ENCODE results near the gene SIRT2. TPM values are rescaled to one million over a fixed set of nuclear protein-coding genes. Genes with fewer than 3 reads are reported as not detected.

SIRT2 gene
- total and polyA plus RNA-seq, 2 of the 13 experiments (the other 11 are each of a cell fraction or from before 2014, with no cell fraction given): 22.3 to 26.1 TPM

DNA sequence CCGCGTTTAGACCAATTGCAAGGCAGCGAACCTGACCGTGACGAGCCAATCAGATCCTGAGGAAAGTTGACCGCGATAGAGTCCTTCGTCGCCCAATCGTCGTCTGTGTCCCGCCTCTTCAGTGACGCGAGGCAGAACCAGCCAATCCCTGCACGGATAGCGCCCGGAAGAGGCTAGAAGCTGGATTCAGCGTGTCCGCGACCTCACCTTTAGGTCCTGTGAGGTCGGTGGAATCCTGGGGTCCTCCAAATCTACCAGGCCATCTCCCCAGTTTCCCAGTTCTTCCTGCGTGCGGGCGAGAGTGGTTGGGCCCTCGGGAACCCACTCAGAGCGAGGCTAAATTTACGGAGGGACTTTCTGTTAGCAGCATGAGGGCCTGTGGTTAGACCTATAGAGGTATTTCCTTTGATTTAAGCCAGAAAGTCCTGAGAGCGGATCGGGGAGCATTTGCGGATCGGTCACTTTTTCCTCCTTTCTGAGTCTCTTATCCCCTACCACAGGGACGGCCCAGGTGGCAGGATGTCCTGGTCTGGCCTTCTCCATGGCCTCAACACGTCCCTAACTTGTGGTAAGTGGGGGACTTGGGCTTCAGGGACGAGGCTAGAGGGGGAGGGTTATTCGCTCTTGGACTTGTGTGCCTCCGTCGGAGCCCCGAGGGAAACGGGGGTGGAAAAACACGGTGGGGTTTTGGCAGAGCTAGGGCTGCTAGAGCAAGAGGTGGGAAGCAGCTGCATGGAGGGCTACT, 31.5 kb upstream of the SIRT2 start, which contains the start of gene MRPS12 (continued):
- TF ChIP-seq, protein P1, sequence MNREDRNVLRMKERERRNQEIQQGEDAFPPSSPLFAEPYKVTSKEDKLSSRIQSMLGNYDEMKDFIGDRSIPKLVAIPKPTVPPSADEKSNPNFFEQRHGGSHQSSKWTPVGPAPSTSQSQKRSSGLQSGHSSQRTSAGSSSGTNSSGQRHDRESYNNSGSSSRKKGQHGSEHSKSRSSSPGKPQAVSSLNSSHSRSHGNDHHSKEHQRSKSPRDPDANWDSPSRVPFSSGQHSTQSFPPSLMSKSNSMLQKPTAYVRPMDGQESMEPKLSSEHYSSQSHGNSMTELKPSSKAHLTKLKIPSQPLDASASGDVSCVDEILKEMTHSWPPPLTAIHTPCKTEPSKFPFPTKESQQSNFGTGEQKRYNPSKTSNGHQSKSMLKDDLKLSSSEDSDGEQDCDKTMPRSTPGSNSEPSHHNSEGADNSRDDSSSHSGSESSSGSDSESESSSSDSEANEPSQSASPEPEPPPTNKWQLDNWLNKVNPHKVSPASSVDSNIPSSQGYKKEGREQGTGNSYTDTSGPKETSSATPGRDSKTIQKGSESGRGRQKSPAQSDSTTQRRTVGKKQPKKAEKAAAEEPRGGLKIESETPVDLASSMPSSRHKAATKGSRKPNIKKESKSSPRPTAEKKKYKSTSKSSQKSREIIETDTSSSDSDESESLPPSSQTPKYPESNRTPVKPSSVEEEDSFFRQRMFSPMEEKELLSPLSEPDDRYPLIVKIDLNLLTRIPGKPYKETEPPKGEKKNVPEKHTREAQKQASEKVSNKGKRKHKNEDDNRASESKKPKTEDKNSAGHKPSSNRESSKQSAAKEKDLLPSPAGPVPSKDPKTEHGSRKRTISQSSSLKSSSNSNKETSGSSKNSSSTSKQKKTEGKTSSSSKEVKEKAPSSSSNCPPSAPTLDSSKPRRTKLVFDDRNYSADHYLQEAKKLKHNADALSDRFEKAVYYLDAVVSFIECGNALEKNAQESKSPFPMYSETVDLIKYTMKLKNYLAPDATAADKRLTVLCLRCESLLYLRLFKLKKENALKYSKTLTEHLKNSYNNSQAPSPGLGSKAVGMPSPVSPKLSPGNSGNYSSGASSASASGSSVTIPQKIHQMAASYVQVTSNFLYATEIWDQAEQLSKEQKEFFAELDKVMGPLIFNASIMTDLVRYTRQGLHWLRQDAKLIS (CRISPR knock-in tag; IDR thresholded peaks at IDR 0.05): peak; percentile 52; the same call in 1 of the 2 replicates
- TF ChIP-seq ZNF10 (CRISPR knock-in tag; IDR thresholded peaks at IDR 0.05; ENCODE audit: borderline replicate concordance, low read depth): no peak
- TF ChIP-seq FOSL2 (CRISPR knock-in tag; IDR thresholded peaks at IDR 0.05): no peak
- TF ChIP-seq STAT5B (CRISPR knock-in tag; IDR thresholded peaks at IDR 0.05): 0 out of 2 replicates have a peak, but pooled peaks have one; percentile 25
- TF ChIP-seq IKZF4 (CRISPR knock-in tag; IDR thresholded peaks at IDR 0.05; ENCODE audit: borderline replicate concordance, low read depth, not compliant biosample characterization): peak; percentile 13
- no peak for TF ChIP-seq SMARCE1 (IDR thresholded peaks at IDR 0.05; ENCODE audit: borderline replicate concordance)
- no peak for TF ChIP-seq ZNF678 (CRISPR knock-in tag; IDR thresholded peaks at IDR 0.05)
- TF ChIP-seq THAP11 (CRISPR knock-in tag; IDR thresholded peaks at IDR 0.05): peak; percentile 80
- TF ChIP-seq, protein P2, sequence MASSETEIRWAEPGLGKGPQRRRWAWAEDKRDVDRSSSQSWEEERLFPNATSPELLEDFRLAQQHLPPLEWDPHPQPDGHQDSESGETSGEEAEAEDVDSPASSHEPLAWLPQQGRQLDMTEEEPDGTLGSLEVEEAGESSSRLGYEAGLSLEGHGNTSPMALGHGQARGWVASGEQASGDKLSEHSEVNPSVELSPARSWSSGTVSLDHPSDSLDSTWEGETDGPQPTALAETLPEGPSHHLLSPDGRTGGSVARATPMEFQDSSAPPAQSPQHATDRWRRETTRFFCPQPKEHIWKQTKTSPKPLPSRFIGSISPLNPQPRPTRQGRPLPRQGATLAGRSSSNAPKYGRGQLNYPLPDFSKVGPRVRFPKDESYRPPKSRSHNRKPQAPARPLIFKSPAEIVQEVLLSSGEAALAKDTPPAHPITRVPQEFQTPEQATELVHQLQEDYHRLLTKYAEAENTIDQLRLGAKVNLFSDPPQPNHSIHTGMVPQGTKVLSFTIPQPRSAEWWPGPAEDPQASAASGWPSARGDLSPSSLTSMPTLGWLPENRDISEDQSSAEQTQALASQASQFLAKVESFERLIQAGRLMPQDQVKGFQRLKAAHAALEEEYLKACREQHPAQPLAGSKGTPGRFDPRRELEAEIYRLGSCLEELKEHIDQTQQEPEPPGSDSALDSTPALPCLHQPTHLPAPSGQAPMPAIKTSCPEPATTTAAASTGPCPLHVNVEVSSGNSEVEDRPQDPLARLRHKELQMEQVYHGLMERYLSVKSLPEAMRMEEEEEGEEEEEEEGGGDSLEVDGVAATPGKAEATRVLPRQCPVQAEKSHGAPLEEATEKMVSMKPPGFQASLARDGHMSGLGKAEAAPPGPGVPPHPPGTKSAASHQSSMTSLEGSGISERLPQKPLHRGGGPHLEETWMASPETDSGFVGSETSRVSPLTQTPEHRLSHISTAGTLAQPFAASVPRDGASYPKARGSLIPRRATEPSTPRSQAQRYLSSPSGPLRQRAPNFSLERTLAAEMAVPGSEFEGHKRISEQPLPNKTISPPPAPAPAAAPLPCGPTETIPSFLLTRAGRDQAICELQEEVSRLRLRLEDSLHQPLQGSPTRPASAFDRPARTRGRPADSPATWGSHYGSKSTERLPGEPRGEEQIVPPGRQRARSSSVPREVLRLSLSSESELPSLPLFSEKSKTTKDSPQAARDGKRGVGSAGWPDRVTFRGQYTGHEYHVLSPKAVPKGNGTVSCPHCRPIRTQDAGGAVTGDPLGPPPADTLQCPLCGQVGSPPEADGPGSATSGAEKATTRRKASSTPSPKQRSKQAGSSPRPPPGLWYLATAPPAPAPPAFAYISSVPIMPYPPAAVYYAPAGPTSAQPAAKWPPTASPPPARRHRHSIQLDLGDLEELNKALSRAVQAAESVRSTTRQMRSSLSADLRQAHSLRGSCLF (CRISPR knock-in tag; IDR thresholded peaks at IDR 0.05; ENCODE audit: borderline replicate concordance): no peak
- TF ChIP-seq ZNF558 (CRISPR knock-in tag; IDR thresholded peaks at IDR 0.05; ENCODE audit: borderline replicate concordance): no peak
- TF ChIP-seq ZNF143 (CRISPR knock-in tag; IDR thresholded peaks at IDR 0.05): 0 out of 2 replicates have a peak, but pooled peaks have one; percentile 4
- TF ChIP-seq PCBP2 (optimal IDR thresholded peaks at IDR 0.05; ENCODE audit: low read depth, low read length, poor library complexity, severe bottlenecking): no peak
- 0 out of 2 replicates have a peak, but pooled peaks have one; percentile 32 for TF ChIP-seq ZNF839 (CRISPR knock-in tag; IDR thresholded peaks at IDR 0.05; ENCODE audit: borderline replicate concordance)
- no peak for TF ChIP-seq ZNF564 (CRISPR knock-in tag; IDR thresholded peaks at IDR 0.05)
- peak; percentile 56 for TF ChIP-seq RFXAP (CRISPR knock-in tag; IDR thresholded peaks at IDR 0.05; ENCODE audit: borderline replicate concordance)
- TF ChIP-seq ZNF572 (CRISPR knock-in tag; IDR thresholded peaks at IDR 0.05): 0 out of 2 replicates have a peak, but pooled peaks have one; percentile 28

Measured in HepG2 (cell line).